ENCODE measurements around the gene FOXN4.

The FOXN4 gene

GRCh38 chr12:109261087-109261486 lies 48.0 kb downstream of the FOXN4 start:
- H3K4me3 ChIP-seq (ENCODE audit: low read depth, low read length) = no peak overlapping the region
- no peaks in the 10 kb centered on the region; the same call in 1 of the 2 replicates for H3K36me3 ChIP-seq
- no peaks in the 10 kb centered on the region for H3K27me3 ChIP-seq (ENCODE audit: insufficient read depth, low read depth, severe bottlenecking)
- no peak for DNase-seq
- H3K9me3 ChIP-seq (ENCODE audit: severe bottlenecking) = no peaks in the 10 kb centered on the region
- TF ChIP-seq, protein P1, sequence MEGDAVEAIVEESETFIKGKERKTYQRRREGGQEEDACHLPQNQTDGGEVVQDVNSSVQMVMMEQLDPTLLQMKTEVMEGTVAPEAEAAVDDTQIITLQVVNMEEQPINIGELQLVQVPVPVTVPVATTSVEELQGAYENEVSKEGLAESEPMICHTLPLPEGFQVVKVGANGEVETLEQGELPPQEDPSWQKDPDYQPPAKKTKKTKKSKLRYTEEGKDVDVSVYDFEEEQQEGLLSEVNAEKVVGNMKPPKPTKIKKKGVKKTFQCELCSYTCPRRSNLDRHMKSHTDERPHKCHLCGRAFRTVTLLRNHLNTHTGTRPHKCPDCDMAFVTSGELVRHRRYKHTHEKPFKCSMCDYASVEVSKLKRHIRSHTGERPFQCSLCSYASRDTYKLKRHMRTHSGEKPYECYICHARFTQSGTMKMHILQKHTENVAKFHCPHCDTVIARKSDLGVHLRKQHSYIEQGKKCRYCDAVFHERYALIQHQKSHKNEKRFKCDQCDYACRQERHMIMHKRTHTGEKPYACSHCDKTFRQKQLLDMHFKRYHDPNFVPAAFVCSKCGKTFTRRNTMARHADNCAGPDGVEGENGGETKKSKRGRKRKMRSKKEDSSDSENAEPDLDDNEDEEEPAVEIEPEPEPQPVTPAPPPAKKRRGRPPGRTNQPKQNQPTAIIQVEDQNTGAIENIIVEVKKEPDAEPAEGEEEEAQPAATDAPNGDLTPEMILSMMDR (IDR thresholded peaks at IDR 0.05; ENCODE audit: low read depth, low read length) = no peak
- H3K27ac ChIP-seq = no peak overlapping the region

- Histone ChIP-seq H3K27ac (no peak overlapping the region), H3K9me3 (ENCODE audit: severe bottlenecking) (no peaks in the 10 kb centered on the region), H3K4me3 (ENCODE audit: low read depth, low read length) (no peak overlapping the region), H3K27me3 (ENCODE audit: insufficient read depth, low read depth, severe bottlenecking) (no peaks in the 10 kb centered on the region), H3K36me3 (no peaks in the 10 kb centered on the region)
- no peak for DNase-seq
- TF ChIP-seq, protein P1 (IDR thresholded peaks at IDR 0.05; ENCODE audit: low read depth, low read length) = no peak
Measured at GRCh38 chr12:109259545-109259895, 49.6 kb downstream of the FOXN4 start.

DNA sequence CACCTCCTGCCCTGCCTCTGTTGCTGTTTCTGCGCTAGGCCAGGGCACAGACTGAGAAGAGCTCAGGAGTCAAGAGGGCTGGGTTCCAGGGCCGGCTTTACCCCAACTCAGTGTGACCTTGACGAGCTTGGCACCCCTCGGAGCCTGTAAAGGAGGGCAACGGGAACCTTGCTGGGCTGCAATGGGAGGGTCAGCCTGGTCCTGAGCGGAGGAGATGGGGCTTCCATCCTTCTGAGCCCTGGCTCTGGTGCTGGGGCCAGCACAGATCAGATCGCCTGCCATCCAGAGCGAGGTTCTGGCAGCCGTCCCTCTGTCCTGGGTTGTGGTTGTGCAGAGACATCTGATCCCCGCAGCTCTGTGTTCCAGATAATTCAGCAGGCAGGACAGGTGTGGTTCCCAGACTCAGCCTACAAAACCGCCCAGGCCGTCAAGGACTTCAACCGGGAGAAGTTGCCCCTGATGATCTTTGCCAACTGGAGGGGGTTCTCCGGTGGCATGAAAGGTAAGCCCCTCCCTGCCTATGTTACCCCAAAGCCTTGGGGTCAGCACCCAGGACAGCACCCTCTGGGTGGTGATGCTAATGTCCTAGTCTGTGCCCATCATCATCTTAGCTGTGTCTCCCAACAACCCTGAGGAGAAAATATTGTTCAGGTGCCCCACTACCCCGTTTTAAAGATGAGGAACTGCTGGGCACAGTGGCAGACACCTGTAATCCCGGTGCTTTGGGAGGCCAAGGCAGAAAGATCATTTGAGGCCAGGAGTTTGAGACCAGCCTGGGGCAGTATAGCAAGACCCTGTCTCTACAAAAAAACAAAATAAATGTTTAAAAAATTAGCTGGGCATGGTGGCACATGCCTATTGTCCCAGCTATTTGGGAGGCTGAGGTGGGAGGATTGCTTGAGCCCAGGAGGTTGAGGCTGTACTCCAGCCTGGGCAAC lies 50.2 kb downstream of the FOXN4 start:
- no peak overlapping the region for H3K4me3 ChIP-seq (ENCODE audit: low read depth, low read length)
- H3K27ac ChIP-seq = no peak overlapping the region
- TF ChIP-seq, protein P1 (IDR thresholded peaks at IDR 0.05; ENCODE audit: low read depth, low read length) = no peak
- no peaks in the 10 kb centered on the region for H3K36me3 ChIP-seq
- peaks cover 3% of the 10 kb centered on the region for H3K9me3 ChIP-seq (ENCODE audit: severe bottlenecking)
- H3K27me3 ChIP-seq (ENCODE audit: insufficient read depth, low read depth, severe bottlenecking) = no peaks in the 10 kb centered on the region
- no peak for DNase-seq

- no peak for DNase-seq
- Histone ChIP-seq H3K27me3 (ENCODE audit: insufficient read depth, low read depth, severe bottlenecking) (no peaks in the 10 kb centered on the region), H3K36me3 (no peaks in the 10 kb centered on the region), H3K9me3 (ENCODE audit: severe bottlenecking) (peaks cover 8% of the 10 kb centered on the region), H3K4me3 (ENCODE audit: low read depth, low read length) (no peak overlapping the region), H3K27ac (no peak overlapping the region)
- TF ChIP-seq, protein P1 (IDR thresholded peaks at IDR 0.05; ENCODE audit: low read depth, low read length) = no peak
Measured at GRCh38 chr12:109258201-109258600, 50.9 kb downstream of the FOXN4 start.

DNA sequence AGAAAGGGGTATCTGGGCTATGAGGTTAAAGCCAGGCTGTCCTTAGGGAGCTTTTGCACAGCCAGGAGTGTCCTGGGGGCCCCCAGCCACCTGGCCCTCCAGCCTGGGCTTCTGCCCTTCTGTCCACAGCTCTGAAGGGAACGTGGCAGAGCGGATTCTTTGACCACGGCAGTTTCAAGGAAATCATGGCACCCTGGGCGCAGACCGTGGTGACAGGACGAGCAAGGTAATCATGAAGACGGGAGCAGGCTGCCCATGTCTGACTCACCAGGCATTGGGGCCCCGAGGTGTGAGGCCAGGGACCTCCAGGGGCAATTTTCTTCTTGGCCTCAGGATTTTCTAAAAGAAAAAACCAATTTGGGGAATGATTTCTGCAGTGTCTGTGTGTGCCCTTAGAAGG lies 53.1 kb downstream of the FOXN4 start:
- TF ChIP-seq, protein P1 (IDR thresholded peaks at IDR 0.05; ENCODE audit: low read depth, low read length) = no peak
- Histone ChIP-seq H3K36me3 (no peaks in the 10 kb centered on the region), H3K9me3 (ENCODE audit: severe bottlenecking) (peaks cover 8% of the 10 kb centered on the region), H3K27me3 (ENCODE audit: insufficient read depth, low read depth, severe bottlenecking) (no peaks in the 10 kb centered on the region), H3K4me3 (ENCODE audit: low read depth, low read length) (no peak overlapping the region), H3K27ac (no peak overlapping the region)
- no peak for DNase-seq

All from WERI-Rb-1 (cell line).